ENCODE data around the gene METTL6. TPM values are rescaled to one million over a fixed set of nuclear protein-coding genes. Genes with fewer than 3 reads are reported as not detected.

The METTL6 gene, protein sequence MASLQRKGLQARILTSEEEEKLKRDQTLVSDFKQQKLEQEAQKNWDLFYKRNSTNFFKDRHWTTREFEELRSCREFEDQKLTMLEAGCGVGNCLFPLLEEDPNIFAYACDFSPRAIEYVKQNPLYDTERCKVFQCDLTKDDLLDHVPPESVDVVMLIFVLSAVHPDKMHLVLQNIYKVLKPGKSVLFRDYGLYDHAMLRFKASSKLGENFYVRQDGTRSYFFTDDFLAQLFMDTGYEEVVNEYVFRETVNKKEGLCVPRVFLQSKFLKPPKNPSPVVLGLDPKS
- total RNA-seq: 10 to 100 TPM; 22.3 to 24.8 TPM
- polyA plus RNA-seq (2013, experiment 1 of 2): 24.6 TPM
- 20.7 TPM for polyA plus RNA-seq (2013, experiment 2 of 2)
- long read RNA-seq, experiment 1, partial matches to known transcripts: 0 of 4 reads
- long read RNA-seq, experiment 1, other reads (novel, unspliced or antisense): 4 of 4 reads
- long read RNA-seq, experiment 2, full-length matches to known transcripts: 15 of 38 reads
- long read RNA-seq, experiment 2, partial matches to known transcripts: 3 of 38 reads
- long read RNA-seq, experiment 2, other reads (novel, unspliced or antisense): 20 of 38 reads
- long read RNA-seq, experiment 3, transcript METTL6-202 (6 exons, 1,335 nt): major isoform, 9 of 19 reads
- long read RNA-seq, experiment 3, partial matches to known transcripts: 0 of 19 reads
- long read RNA-seq, experiment 3, other reads (novel, unspliced or antisense): 9 of 19 reads
- long read RNA-seq, experiment 4, full-length matches to known transcripts: 13 of 36 reads
- long read RNA-seq, experiment 4, partial matches to known transcripts: 0 of 36 reads
- long read RNA-seq, experiment 4, other reads (novel, unspliced or antisense): 23 of 36 reads

DNA sequence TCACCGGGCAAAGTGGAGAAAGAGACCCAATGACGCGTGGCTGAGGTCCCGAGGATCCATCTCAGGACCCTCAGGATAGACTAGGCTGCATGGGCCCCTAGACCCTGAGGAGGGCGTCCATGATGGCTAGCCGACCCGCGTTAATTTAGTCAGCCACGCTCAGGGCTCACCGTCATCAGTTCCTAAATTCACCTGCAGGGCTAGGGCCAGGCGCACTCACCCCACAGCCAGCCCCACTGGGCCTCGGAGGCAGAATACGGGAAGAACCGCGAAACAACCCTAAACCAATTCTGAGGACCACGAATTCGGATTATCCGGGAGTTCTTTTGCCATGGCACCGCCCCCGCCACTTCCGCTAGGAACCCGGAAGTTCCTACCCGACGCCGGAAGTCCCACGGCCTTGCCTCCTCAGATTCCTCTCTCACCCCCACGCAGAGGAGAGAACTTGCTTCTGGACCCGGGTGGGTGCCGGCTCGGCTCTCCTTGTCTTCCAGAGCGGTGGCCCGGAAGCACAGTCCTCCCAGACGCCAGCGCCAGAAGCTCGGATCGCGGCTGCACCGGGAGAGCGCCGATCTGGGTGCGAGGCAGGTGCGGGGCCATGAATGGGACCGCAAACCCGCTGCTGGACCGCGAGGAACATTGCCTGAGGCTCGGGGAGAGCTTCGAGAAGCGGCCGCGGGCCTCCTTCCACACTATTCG is at the start of gene METTL6, which contains the start of gene EAF1:
METTL6 (minus strand) TSS at position 363 of the 699 bp plus-strand sequence. CDS start 1,033 bp downstream, outside the sequence.
EAF1 (plus strand) TSS at position 417 of the 699 bp plus-strand sequence; CDS start at position 599, 182 bp downstream.
- H3K4me3 ChIP-seq (ENCODE audit: low read length): peak within 1 kb of the TSS; percentile 96
- TF ChIP-seq, protein P1, sequence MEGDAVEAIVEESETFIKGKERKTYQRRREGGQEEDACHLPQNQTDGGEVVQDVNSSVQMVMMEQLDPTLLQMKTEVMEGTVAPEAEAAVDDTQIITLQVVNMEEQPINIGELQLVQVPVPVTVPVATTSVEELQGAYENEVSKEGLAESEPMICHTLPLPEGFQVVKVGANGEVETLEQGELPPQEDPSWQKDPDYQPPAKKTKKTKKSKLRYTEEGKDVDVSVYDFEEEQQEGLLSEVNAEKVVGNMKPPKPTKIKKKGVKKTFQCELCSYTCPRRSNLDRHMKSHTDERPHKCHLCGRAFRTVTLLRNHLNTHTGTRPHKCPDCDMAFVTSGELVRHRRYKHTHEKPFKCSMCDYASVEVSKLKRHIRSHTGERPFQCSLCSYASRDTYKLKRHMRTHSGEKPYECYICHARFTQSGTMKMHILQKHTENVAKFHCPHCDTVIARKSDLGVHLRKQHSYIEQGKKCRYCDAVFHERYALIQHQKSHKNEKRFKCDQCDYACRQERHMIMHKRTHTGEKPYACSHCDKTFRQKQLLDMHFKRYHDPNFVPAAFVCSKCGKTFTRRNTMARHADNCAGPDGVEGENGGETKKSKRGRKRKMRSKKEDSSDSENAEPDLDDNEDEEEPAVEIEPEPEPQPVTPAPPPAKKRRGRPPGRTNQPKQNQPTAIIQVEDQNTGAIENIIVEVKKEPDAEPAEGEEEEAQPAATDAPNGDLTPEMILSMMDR (conservative IDR thresholded peaks at IDR 0.05): peak; percentile 54
- 0% methylated on average over 30 to 52 of the region's 52 CpGs for WGBS, 2 experiments (ENCODE audit: insufficient coverage in 1 of 2, insufficient read length in 1 of 2)

DNA sequence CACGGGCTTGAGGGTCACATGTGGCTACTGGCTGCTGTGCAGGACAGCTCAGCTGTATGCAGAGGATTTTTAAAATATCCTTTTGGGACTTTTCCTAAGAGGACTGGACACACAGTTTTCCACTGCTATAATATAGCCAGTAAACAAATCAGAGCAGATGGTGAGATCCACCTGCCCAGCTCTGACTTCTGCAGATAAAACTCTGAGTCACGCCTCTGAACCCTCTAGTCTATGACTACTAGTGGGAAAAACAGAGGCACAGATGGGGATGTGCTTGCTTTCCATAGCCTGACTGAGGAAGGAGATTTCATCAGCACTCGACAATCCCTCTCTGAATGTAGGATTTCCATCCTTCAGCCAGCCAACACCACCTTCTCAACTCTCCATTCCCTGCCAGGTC is 49.0 kb upstream of the METTL6 start:
- H3K36me3 Mint-ChIP-seq (ENCODE audit: low read depth): no peaks in the 10 kb centered on the region
- no peaks in the 10 kb centered on the region for H3K9me3 Mint-ChIP-seq
- no peak overlapping the region for H3K4me3 ChIP-seq (ENCODE audit: low read length)
- H3K4me1 ChIP-seq (ENCODE audit: control insufficient read depth, insufficient read depth, low read length): no peaks in the 10 kb centered on the region
- H3K36me3 ChIP-seq (ENCODE audit: control insufficient read depth, insufficient read depth, low read length): no peaks in the 10 kb centered on the region
- peak; percentile 3 for DNase-seq
- no peaks in the 10 kb centered on the region for H3K9me3 ChIP-seq (ENCODE audit: control insufficient read depth, low read length)
- 95 to 96% methylated on average over 3 of the region's 3 CpGs for WGBS, 2 experiments (ENCODE audit: insufficient coverage in 1 of 2, insufficient read length in 1 of 2)
- no peak overlapping the region for H3K27ac Mint-ChIP-seq
- no peak overlapping the region for H3K27ac ChIP-seq (ENCODE audit: low read depth, low read length)
- H3K27me3 ChIP-seq (ENCODE audit: control insufficient read depth, insufficient read depth, low read length, poor library complexity, severe bottlenecking): no peaks in the 10 kb centered on the region
- H3K4me3 Mint-ChIP-seq: no peak overlapping the region
- H3K4me1 Mint-ChIP-seq: no peaks in the 10 kb centered on the region
- H3K9ac ChIP-seq (ENCODE audit: extremely low read depth, low read length, poor library complexity, severe bottlenecking): no peak overlapping the region
- H3K27me3 Mint-ChIP-seq (ENCODE audit: insufficient read depth): peaks cover 2% of the 10 kb centered on the region
- TF ChIP-seq, protein P1 (conservative IDR thresholded peaks at IDR 0.05): no peak

More for the DNA sequence above, at the start of gene METTL6, which contains the start of gene EAF1:
- H3K36me3 ChIP-seq (ENCODE audit: control insufficient read depth, insufficient read depth, low read length): peaks cover 40% of the 10 kb centered on the region
- no peaks in the 10 kb centered on the region for H3K9me3 ChIP-seq (ENCODE audit: control insufficient read depth, low read length)
- peak within 1 kb of the TSS; percentile 72 for H3K9ac ChIP-seq (ENCODE audit: extremely low read depth, low read length, poor library complexity, severe bottlenecking)
- H3K27me3 Mint-ChIP-seq (ENCODE audit: insufficient read depth): no peaks in the 10 kb centered on the region
- peaks cover 39% of the 10 kb centered on the region for H3K36me3 Mint-ChIP-seq (ENCODE audit: low read depth)
- no peaks in the 10 kb centered on the region for H3K9me3 Mint-ChIP-seq
- H3K27ac ChIP-seq (ENCODE audit: low read depth, low read length): peak within 1 kb of the TSS; percentile 66
- no peaks in the 10 kb centered on the region for H3K4me1 ChIP-seq (ENCODE audit: control insufficient read depth, insufficient read depth, low read length)
- no peaks in the 10 kb centered on the region for H3K27me3 ChIP-seq (ENCODE audit: control insufficient read depth, insufficient read depth, low read length, poor library complexity, severe bottlenecking)
- peak; percentile 91 for DNase-seq
- peak within 1 kb of the TSS; percentile 98 for H3K27ac Mint-ChIP-seq
- peak within 1 kb of the TSS; percentile 99 for H3K4me3 Mint-ChIP-seq
- peaks cover 24% of the 10 kb centered on the region for H3K4me1 Mint-ChIP-seq

DNA sequence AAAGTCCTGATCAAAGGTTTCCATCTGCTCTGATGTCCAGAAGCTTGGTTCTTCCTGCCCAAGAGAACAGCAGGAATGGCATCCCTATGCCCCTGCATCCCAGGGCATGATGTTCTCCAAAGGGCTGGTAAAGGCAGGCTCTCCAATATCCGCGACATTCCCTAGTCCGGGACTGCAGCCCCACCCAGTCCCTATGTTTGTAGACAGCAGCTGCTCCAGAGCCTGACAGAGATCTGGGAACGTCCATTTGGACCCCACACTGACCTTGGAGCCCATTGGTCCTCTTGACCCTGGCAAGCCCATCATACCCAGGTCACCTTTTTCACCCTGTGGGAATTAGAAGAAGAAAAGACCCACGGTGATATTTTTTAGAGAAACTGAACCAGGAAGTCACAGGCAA is 47.8 kb upstream of the METTL6 start:
- Mint-ChIP-seq H3K36me3 (ENCODE audit: low read depth) (no peaks in the 10 kb centered on the region), H3K4me3 (no peak overlapping the region), H3K4me1 (no peaks in the 10 kb centered on the region), H3K9me3 (no peaks in the 10 kb centered on the region), H3K27me3 (ENCODE audit: insufficient read depth) (peaks cover 2% of the 10 kb centered on the region), H3K27ac (no peak overlapping the region)
- H3K9ac ChIP-seq (ENCODE audit: extremely low read depth, low read length, poor library complexity, severe bottlenecking): no peak overlapping the region
- DNase-seq: no peak
- no peaks in the 10 kb centered on the region for H3K27me3 ChIP-seq (ENCODE audit: control insufficient read depth, insufficient read depth, low read length, poor library complexity, severe bottlenecking)
- 49 to 67% methylated on average over 3 to 5 of the region's 5 CpGs for WGBS, 2 experiments (ENCODE audit: insufficient coverage in 1 of 2, insufficient read length in 1 of 2)
- H3K9me3 ChIP-seq (ENCODE audit: control insufficient read depth, low read length): no peaks in the 10 kb centered on the region
- H3K36me3 ChIP-seq (ENCODE audit: control insufficient read depth, insufficient read depth, low read length): no peaks in the 10 kb centered on the region
- no peak overlapping the region for H3K4me3 ChIP-seq (ENCODE audit: low read length)
- H3K4me1 ChIP-seq (ENCODE audit: control insufficient read depth, insufficient read depth, low read length): no peaks in the 10 kb centered on the region
- TF ChIP-seq, protein P1 (conservative IDR thresholded peaks at IDR 0.05): no peak
- no peak overlapping the region for H3K27ac ChIP-seq (ENCODE audit: low read depth, low read length)

All from endodermal cell (in vitro differentiated cells).